MM.1S (cell line): ENCODE results near the gene PREX1.

Experiments used
- DNase-seq: peaks from one replicate; pipeline ENCODE4 v3.0.0-alpha.2; 2015
- H2AFZ ChIP-seq: fragments of 300-600 bp; sonication (generic); 2 replicates; pipeline ENCODE4 v1.6.0; 2016; ENCODE audit warnings: antibody characterized with exemption, low read length
- H3F3A ChIP-seq: fragments of 300-600 bp; sonication (generic); 2 replicates; pipeline ENCODE4 v1.6.1; 2016; ENCODE audit warnings: mild to moderate bottlenecking, antibody characterized with exemption, low read length, moderate library complexity, mixed read lengths; ENCODE audit not compliant: insufficient read depth
- H3K27ac ChIP-seq: fragments of 300-600 bp; sonication (generic); 2 replicates; pipeline ENCODE4 v1.5.1; 2016; ENCODE audit warnings: mild to moderate bottlenecking, low read length
- H3K27me3 ChIP-seq: fragments of 300-600 bp; sonication (generic); replicated peaks from 2 replicates; pipeline ENCODE4 v1.6.0; 2016; ENCODE audit warnings: low read length; ENCODE audit not compliant: insufficient read depth
- H3K36me3 ChIP-seq: fragments of 300-600 bp; sonication (generic); replicated peaks from 2 replicates; pipeline ENCODE4 v1.6.1; 2016; ENCODE audit warnings: mild to moderate bottlenecking, low read length, mixed read lengths; ENCODE audit not compliant: insufficient read depth
- H3K4me1 ChIP-seq: fragments of 300-600 bp; sonication (generic); 2 replicates; pipeline ENCODE4 v1.6.1; 2016; ENCODE audit warnings: low read length, mixed read lengths
- H3K4me2 ChIP-seq: fragments of 300-600 bp; sonication (generic); 2 replicates; pipeline ENCODE4 v1.6.0; 2016; ENCODE audit warnings: low read depth, low read length
- H3K4me3 ChIP-seq: fragments of 300-600 bp; sonication (generic); 2 replicates; pipeline ENCODE4 v1.5.1; 2016; ENCODE audit warnings: low read length, mixed read lengths
- H3K79me2 ChIP-seq: fragments of 300-600 bp; sonication (generic); 2 replicates; pipeline ENCODE4 v1.6.1; 2016; ENCODE audit warnings: mixed run types, low read length, mixed read lengths
- H3K9ac ChIP-seq: fragments of 300-600 bp; sonication (generic); 2 replicates; pipeline ENCODE4 v1.6.1; 2016; ENCODE audit warnings: low read length, mixed read lengths
- H3K9me2 ChIP-seq: fragments of 300-600 bp; sonication (generic); replicated peaks from 2 replicates; pipeline ENCODE4 v1.6.1; 2016; ENCODE audit warnings: mild to moderate bottlenecking, low read length, mixed read lengths; ENCODE audit not compliant: insufficient read depth
- H3K9me3 ChIP-seq: fragments of 300-600 bp; sonication (generic); replicated peaks from 2 replicates; pipeline ENCODE4 v1.6.1; 2016; ENCODE audit warnings: mild to moderate bottlenecking, low read length, mixed read lengths; ENCODE audit not compliant: insufficient read depth
- H4K20me1 ChIP-seq: fragments of 300-600 bp; sonication (generic); 2 replicates; pipeline ENCODE4 v1.6.1; 2016; ENCODE audit warnings: mild to moderate bottlenecking, low read length, moderate library complexity, mixed read lengths; ENCODE audit not compliant: insufficient read depth
- CTCF ChIP-seq: fragments of 300-600 bp; sonication (generic); IDR thresholded peaks from 2 replicates; pipeline ENCODE4 v1.5.1; 2016; ENCODE audit warnings: antibody characterized with exemption, low read length, mixed read lengths
- EZH2 ChIP-seq: fragments of 300-600 bp; sonication (generic); optimal IDR thresholded peaks from 2 replicates; pipeline ENCODE3; 2017; ENCODE audit warnings: low read depth, mild to moderate bottlenecking, antibody characterized with exemption, low read length, mixed read lengths
- EZH2phosphoT487 ChIP-seq: fragments of 300-600 bp; sonication (generic); IDR thresholded peaks from 2 replicates; pipeline ENCODE4 v1.6.1; 2018; ENCODE audit warnings: antibody characterized with exemption, low read length

Gene PREX1

GRCh38 chr20:48706710-48707365, 121.0 kb downstream of the PREX1 start:
- Histone ChIP-seq H3K9me3 (no peaks in the 10 kb centered on the region), H3K4me3 (no peak overlapping the region), H3K4me2 (no peak overlapping the region), H3K27me3 (no peaks in the 10 kb centered on the region), H3F3A (no peaks in the 10 kb centered on the region), H3K27ac (no peak overlapping the region), H3K36me3 (no peaks in the 10 kb centered on the region), H3K9me2 (no peaks in the 10 kb centered on the region), H4K20me1 (no peaks in the 10 kb centered on the region), H3K79me2 (no peaks in the 10 kb centered on the region), H3K9ac (no peak overlapping the region), H3K4me1 (no peaks in the 10 kb centered on the region), H2AFZ (no peak overlapping the region)
- no peak for TF ChIP-seq CTCF
- TF ChIP-seq EZH2phosphoT487: no peak
- TF ChIP-seq EZH2: no peak
- DNase-seq: no peak

- Histone ChIP-seq H3K36me3 (no peaks in the 10 kb centered on the region), H3K9me2 (no peaks in the 10 kb centered on the region), H4K20me1 (no peaks in the 10 kb centered on the region), H3K4me1 (no peaks in the 10 kb centered on the region), H3K4me3 (no peak overlapping the region), H3K9ac (no peak overlapping the region), H3K9me3 (no peaks in the 10 kb centered on the region), H3K4me2 (no peak overlapping the region), H3K79me2 (no peaks in the 10 kb centered on the region), H3K27me3 (no peaks in the 10 kb centered on the region), H3F3A (no peaks in the 10 kb centered on the region), H3K27ac (no peak overlapping the region), H2AFZ (no peak overlapping the region)
- TF ChIP-seq EZH2phosphoT487 (no peak), CTCF (no peak), EZH2 (no peak)
- no peak for DNase-seq
Observed at GRCh38 chr20:48706116-48706656, 121.6 kb downstream of the PREX1 start.

- Histone ChIP-seq H3K9me3 (no peaks in the 10 kb centered on the region), H3K36me3 (no peaks in the 10 kb centered on the region), H3K4me2 (no peak overlapping the region), H3K79me2 (no peaks in the 10 kb centered on the region), H3F3A (no peaks in the 10 kb centered on the region), H3K9ac (no peak overlapping the region), H2AFZ (no peak overlapping the region), H4K20me1 (no peaks in the 10 kb centered on the region), H3K27ac (no peak overlapping the region), H3K27me3 (no peaks in the 10 kb centered on the region), H3K4me1 (no peaks in the 10 kb centered on the region), H3K4me3 (no peak overlapping the region), H3K9me2 (no peaks in the 10 kb centered on the region)
- DNase-seq: no peak
- no peak for TF ChIP-seq EZH2phosphoT487
- TF ChIP-seq CTCF: no peak
- TF ChIP-seq EZH2: no peak
Observed at GRCh38 chr20:48705240-48706115, 122.3 kb downstream of the PREX1 start.
